Measurements from ENCODE around the gene SUPT16H.
"Not testable (repeated sequence)": the region's sequence is repeated elsewhere in the genome, so short reads cannot be mapped to it uniquely, and the experiment has no call there.

SUPT16H gene

DNA sequence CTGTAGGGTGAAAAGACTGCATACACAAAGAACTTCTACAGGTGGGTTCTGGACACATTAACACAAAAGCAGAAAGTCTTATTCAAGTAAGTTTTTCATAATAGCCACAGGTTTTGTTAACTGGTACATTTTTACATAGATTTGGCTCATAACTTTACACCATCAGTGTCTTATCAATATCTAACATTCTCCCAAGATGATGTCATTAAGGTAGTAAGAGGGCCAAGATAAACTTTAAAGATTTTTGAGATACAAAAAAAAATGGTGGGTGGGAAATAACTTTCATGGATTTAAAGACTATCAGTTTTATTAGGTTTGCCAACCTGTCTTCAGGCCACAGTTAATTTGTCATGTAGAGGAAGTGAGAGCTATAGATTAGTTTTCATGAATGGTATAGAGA is 1.7 kb downstream of the SUPT16H start:
- H3K27me3 ChIP-seq (ENCODE audit: control insufficient read depth, low read length), result no peaks in the 10 kb centered on the region
- H3K36me3 ChIP-seq (ENCODE audit: control insufficient read depth, low read length), result peaks cover 77% of the 10 kb centered on the region
- peak overlapping the region; percentile 100 for H3K4me3 ChIP-seq (ENCODE audit: low read length)
- H3K9me2 ChIP-seq (replicated peaks; ENCODE audit: control insufficient read depth, low read length), result no peaks in the 10 kb centered on the region
- peak overlapping the region; percentile 92 for H3K4me2 ChIP-seq (ENCODE audit: low read length)
- no peak overlapping the region for H3K27ac ChIP-seq (ENCODE audit: low read depth, low read length)
- H3F3A ChIP-seq (ENCODE audit: control insufficient read depth, insufficient read depth), result peaks cover 25% of the 10 kb centered on the region
- peaks cover 79% of the 10 kb centered on the region for H3K79me2 ChIP-seq (ENCODE audit: control insufficient read depth, low read length)
- peaks cover 19% of the 10 kb centered on the region for H4K20me1 ChIP-seq (ENCODE audit: control insufficient read depth, insufficient read depth, low read depth, low read length)
- H3K9me3 ChIP-seq (ENCODE audit: control insufficient read depth, insufficient read depth, low read length), result no peaks in the 10 kb centered on the region
- peaks cover 42% of the 10 kb centered on the region for H3K4me1 ChIP-seq (ENCODE audit: control insufficient read depth, low read length)
- TF ChIP-seq EZH2phosphoT487 (IDR thresholded peaks at IDR 0.05; ENCODE audit: borderline replicate concordance, low read length) (no peak), CTCF (IDR thresholded peaks at IDR 0.05; ENCODE audit: low read depth, low read length, poor library complexity, severe bottlenecking) (no peak)

DNA sequence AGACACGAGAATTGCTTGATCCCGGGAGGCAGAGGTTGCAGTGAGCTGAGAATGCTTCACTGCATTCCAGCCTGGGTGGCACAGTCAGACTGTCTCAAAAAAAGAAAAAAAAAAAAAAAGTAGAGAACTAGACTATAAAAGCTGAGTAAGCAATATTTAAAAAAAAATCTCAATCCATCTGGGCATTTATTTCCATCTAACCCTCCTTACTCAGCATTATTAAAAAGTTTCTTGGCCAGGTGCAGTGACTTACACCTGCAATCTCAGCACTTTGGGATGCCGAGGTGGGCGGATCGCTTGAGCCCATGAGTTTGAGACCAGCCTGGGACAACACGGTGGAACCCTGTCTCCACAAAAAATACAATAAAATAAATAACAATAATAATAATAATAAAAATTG is 4.5 kb downstream of the SUPT16H start:
- Histone ChIP-seq H3K27me3 (ENCODE audit: control insufficient read depth, low read length) (no peaks in the 10 kb centered on the region), H3K9me3 (ENCODE audit: control insufficient read depth, insufficient read depth, low read length) (no peaks in the 10 kb centered on the region), H3F3A (ENCODE audit: control insufficient read depth, insufficient read depth) (peaks cover 6% of the 10 kb centered on the region), H3K27ac (ENCODE audit: low read depth, low read length) (no peak overlapping the region), H4K20me1 (ENCODE audit: control insufficient read depth, insufficient read depth, low read depth, low read length) (peaks cover 24% of the 10 kb centered on the region), H3K36me3 (ENCODE audit: control insufficient read depth, low read length) (peaks cover 87% of the 10 kb centered on the region), H3K4me2 (ENCODE audit: low read length) (no peak overlapping the region), H3K9me2 (replicated peaks; ENCODE audit: control insufficient read depth, low read length) (no peaks in the 10 kb centered on the region), H3K79me2 (ENCODE audit: control insufficient read depth, low read length) (peaks cover 98% of the 10 kb centered on the region), H3K4me3 (ENCODE audit: low read length) (no peak overlapping the region), H3K4me1 (ENCODE audit: control insufficient read depth, low read length) (peaks cover 26% of the 10 kb centered on the region)
- TF ChIP-seq EZH2phosphoT487 (IDR thresholded peaks at IDR 0.05; ENCODE audit: borderline replicate concordance, low read length) (no peak), CTCF (IDR thresholded peaks at IDR 0.05; ENCODE audit: low read depth, low read length, poor library complexity, severe bottlenecking) (no peak)

GRCh38 chr14:21373980-21374379 is 9.8 kb downstream of the SUPT16H start:
- Histone ChIP-seq H3K9me2 (replicated peaks; ENCODE audit: control insufficient read depth, low read length) (no peaks in the 10 kb centered on the region), H3K4me3 (ENCODE audit: low read length) (no peak overlapping the region), H4K20me1 (ENCODE audit: control insufficient read depth, insufficient read depth, low read depth, low read length) (peaks cover 18% of the 10 kb centered on the region; the same call in 1 of the 2 replicates), H3K27me3 (ENCODE audit: control insufficient read depth, low read length) (no peaks in the 10 kb centered on the region), H3K36me3 (ENCODE audit: control insufficient read depth, low read length) (peaks cover 96% of the 10 kb centered on the region), H3K4me2 (ENCODE audit: low read length) (no peak overlapping the region), H3K4me1 (ENCODE audit: control insufficient read depth, low read length) (no peaks in the 10 kb centered on the region), H3K27ac (ENCODE audit: low read depth, low read length) (no peak overlapping the region), H3F3A (ENCODE audit: control insufficient read depth, insufficient read depth) (peaks cover 13% of the 10 kb centered on the region), H3K79me2 (ENCODE audit: control insufficient read depth, low read length) (peaks cover 87% of the 10 kb centered on the region), H3K9me3 (ENCODE audit: control insufficient read depth, insufficient read depth, low read length) (no peaks in the 10 kb centered on the region)
- TF ChIP-seq CTCF (IDR thresholded peaks at IDR 0.05; ENCODE audit: low read depth, low read length, poor library complexity, severe bottlenecking) (no peak), EZH2phosphoT487 (IDR thresholded peaks at IDR 0.05; ENCODE audit: borderline replicate concordance, low read length) (no peak)

GRCh38 chr14:21372814-21373213 is 11.0 kb downstream of the SUPT16H start:
- Histone ChIP-seq H4K20me1 (ENCODE audit: control insufficient read depth, insufficient read depth, low read depth, low read length) (peaks cover 20% of the 10 kb centered on the region; the same call in 1 of the 2 replicates), H3K36me3 (ENCODE audit: control insufficient read depth, low read length) (peaks cover 98% of the 10 kb centered on the region), H3K79me2 (ENCODE audit: control insufficient read depth, low read length) (peaks cover 81% of the 10 kb centered on the region)
- H3K27ac ChIP-seq (ENCODE audit: low read depth, low read length); H3K9me2 ChIP-seq (replicated peaks; ENCODE audit: control insufficient read depth, low read length); H3K4me1 ChIP-seq (ENCODE audit: control insufficient read depth, low read length); H3K4me3 ChIP-seq (ENCODE audit: low read length); H3K4me2 ChIP-seq (ENCODE audit: low read length); H3K9me3 ChIP-seq (ENCODE audit: control insufficient read depth, insufficient read depth, low read length); H3K27me3 ChIP-seq (ENCODE audit: control insufficient read depth, low read length); H3F3A ChIP-seq (ENCODE audit: control insufficient read depth, insufficient read depth): not testable (repeated sequence)
